HepG2 (cell line): ENCODE data around the gene CAMSAP1. TPM values are rescaled to one million over a fixed set of nuclear protein-coding genes. Genes with fewer than 3 reads are reported as not detected.

Experiments
- ATAC-seq: fragments of 200-7000 bp; cut with Tn5 transposase; 3 replicates; pipeline ENCODE4 v1.9.1; 2020; ENCODE audit warnings: mild to moderate bottlenecking, moderate library complexity
- BruUV-seq: library from RNA; stranded (reverse); fragments of 400-500 nt; replicated peaks from 2 replicates; lab custom pipeline; 2021; lab: Mats Ljungman, UMichigan
- CTCF ChIA-PET: fragments of 300-600 bp; formaldehyde crosslinking; extraction: SDS; loops from one replicate; lab custom pipeline; 2021; ENCODE audit warnings: low total read pairs, inconsistent platforms, low intra/inter-chr PET ratio; lab: Yijun Ruan, JAX
- POLR2A ChIA-PET: fragments of 350-600 bp; sonication (Branson Sonifier 250); formaldehyde crosslinking; loops from one replicate; lab custom pipeline; 2020; ENCODE audit warnings: antibody characterized with exemption, inconsistent platforms; lab: Yijun Ruan, JAX
- DNase-seq: peaks from one replicate; pipeline ENCODE4 v3.0.0-alpha.2; 2015; ENCODE audit warnings: low spot score
- FAIRE-seq: peaks from 3 replicates; lab custom pipeline; 2011; peaks lifted over from hg19 to GRCh38; lab: Jason Lieb, UNC
- H2AFZ ChIP-seq: one replicate; pipeline ENCODE4 v1.6.1; 2011; ENCODE audit warnings: low read length, inconsistent platforms
- H3K27ac ChIP-seq: fragments of 300-600 bp; 3 replicates; pipeline ENCODE4 v1.8.0; 2011; ENCODE audit warnings: mixed run types, mild to moderate bottlenecking, mixed read lengths, low read length, inconsistent platforms; ENCODE audit not compliant: insufficient read depth; ENCODE audit errors: extremely low read length
- H3K27me3 ChIP-seq, 2 experiments: fragments of 200-600 bp in 1 of 2; 2 replicates in 1 of 2; 3 replicates in 1 of 2; pipeline versions ENCODE4 v1.6.0 to v1.8.0; 2011; ENCODE audit warnings: low read length in 2 of 2, mild to moderate bottlenecking in 2 of 2, moderate library complexity in 2 of 2, inconsistent platforms in 1 of 2; ENCODE audit not compliant: insufficient read depth in 2 of 2, control insufficient read depth in 1 of 2
- H3K36me3 ChIP-seq, 2 experiments: fragments of 200-600 bp in 1 of 2; replicated peaks in 1 of 2; 2 replicates in 1 of 2; 3 replicates in 1 of 2; pipeline versions ENCODE4 v1.5.1 to v1.8.0; 2011; ENCODE audit warnings: low read length in 2 of 2, inconsistent platforms in 1 of 2; ENCODE audit not compliant: insufficient read depth in 2 of 2, control insufficient read depth in 1 of 2
- H3K4me1 ChIP-seq: 2 replicates; pipeline ENCODE4 v1.5.1; 2012; ENCODE audit warnings: low read length, inconsistent platforms; ENCODE audit not compliant: insufficient read depth
- H3K4me2 ChIP-seq: 2 replicates; pipeline ENCODE4 v1.6.0; 2011; ENCODE audit warnings: low read depth, low read length, inconsistent platforms
- H3K4me3 ChIP-seq, 3 experiments: fragments of 200-600 bp in 1 of 3; sonication (generic), shearing (Covaris generic) in 1 of 3; replicated peaks in 1 of 3; 2 replicates each; pipeline ENCODE4 v1.5.1; 2011 to 2016; ENCODE audit warnings: low read length in 3 of 3, inconsistent platforms in 2 of 3, low read depth in 2 of 3, mild to moderate bottlenecking in 2 of 3, control low read depth in 1 of 3, mixed read lengths in 1 of 3; ENCODE audit not compliant: insufficient read depth in 1 of 3
- H3K79me2 ChIP-seq: one replicate; pipeline ENCODE4 v1.6.1; 2011; ENCODE audit warnings: low read length, inconsistent platforms; ENCODE audit not compliant: insufficient read depth
- H3K9ac ChIP-seq: 2 replicates; pipeline ENCODE4 v1.6.0; 2011; ENCODE audit warnings: mild to moderate bottlenecking, low read depth, low read length, inconsistent platforms; ENCODE audit not compliant: insufficient read depth
- H3K9me3 ChIP-seq: 2 replicates; pipeline ENCODE4 v1.5.1; 2012; ENCODE audit warnings: mild to moderate bottlenecking, low read length
- H4K20me1 ChIP-seq: 2 replicates; pipeline ENCODE4 v1.6.0; 2011; ENCODE audit warnings: inconsistent platforms, mild to moderate bottlenecking, low read length, moderate library complexity; ENCODE audit not compliant: insufficient read depth
- ASH2L ChIP-seq: fragments of 300-600, 200-600 bp; sonication (generic); IDR thresholded peaks from 2 replicates; pipeline ENCODE4 v1.7.0; 2017; ENCODE audit warnings: low read depth, mild to moderate bottlenecking, moderate library complexity, mixed read lengths, low read length; ENCODE audit not compliant: insufficient read length
- HDAC2 ChIP-seq: sonication (generic); formaldehyde crosslinking; IDR thresholded peaks from 2 replicates; pipeline ENCODE4 v1.4.0; 2020; ENCODE audit warnings: missing genetic modification reagents
- ISX ChIP-seq: sonication (generic); formaldehyde crosslinking; conservative IDR thresholded peaks from 2 replicates; pipeline ENCODE4 v1.5.0; 2020; ENCODE audit warnings: missing genetic modification reagents
- PLRG1 ChIP-seq: fragments of 450-650 bp; conservative IDR thresholded peaks from 2 replicates; pipeline ENCODE4 v1.6.1; 2016
- RFXANK ChIP-seq: IDR thresholded peaks from 2 replicates; pipeline ENCODE4 v1.6.1; 2016
- TBP ChIP-seq: sonication (generic); formaldehyde crosslinking; IDR thresholded peaks from 2 replicates; pipeline ENCODE4 v1.5.0; 2020; ENCODE audit warnings: missing genetic modification reagents
- ZNF383 ChIP-seq: sonication (generic); formaldehyde crosslinking; IDR thresholded peaks from 2 replicates; pipeline ENCODE4 v1.4.0; 2020; ENCODE audit warnings: missing genetic modification reagents, mild to moderate bottlenecking, borderline replicate concordance
- ZNF432 ChIP-seq: sonication (generic); formaldehyde crosslinking; IDR thresholded peaks from 2 replicates; pipeline ENCODE4 v1.5.0; 2020; ENCODE audit warnings: missing genetic modification reagents, mild to moderate bottlenecking, borderline replicate concordance
- ZNF672 ChIP-seq: sonication (generic); formaldehyde crosslinking; IDR thresholded peaks from 2 replicates; pipeline ENCODE4 v1.8.1; 2022; ENCODE audit warnings: missing genetic modification reagents
- ZNF775 ChIP-seq: sonication (generic); formaldehyde crosslinking; IDR thresholded peaks from 2 replicates; pipeline ENCODE4 v1.4.0; 2020; ENCODE audit warnings: missing genetic modification reagents, mild to moderate bottlenecking, moderate library complexity, borderline replicate concordance
- ZNF776 ChIP-seq: sonication (generic); formaldehyde crosslinking; IDR thresholded peaks from 2 replicates; pipeline ENCODE4 v1.4.0; 2020; ENCODE audit warnings: mild to moderate bottlenecking, missing genetic modification reagents
- ZNF780A ChIP-seq: sonication (generic); formaldehyde crosslinking; IDR thresholded peaks from 2 replicates; pipeline ENCODE4 v1.8.0; 2022; ENCODE audit warnings: mild to moderate bottlenecking, missing genetic modification reagents, moderate library complexity
- WGBS: methylation state at CpG from one replicate; pipeline ENCODE4 v1.1.6; 2017; ENCODE audit warnings: low lambda C conversion rate; 5-methylcytosine and 5-hydroxymethylcytosine counted together
- in situ Hi-C: cut with HindIII; loops from 2 replicates; pipeline ENCODE4 v1.10.0; 2017; ENCODE audit warnings: low pct_unique_long_range_greater_than_20kb; ENCODE audit not compliant: extremely low pct_ligation_motif_present
- intact Hi-C: fragments of 100-400 bp; cut with micrococcal nuclease; formaldehyde crosslinking; loops from one replicate; pipeline ENCODE4 v1.10.0; 2022; ENCODE audit not compliant: unreplicated experiment
- polyA plus RNA-seq, 8 experiments: library from polyadenylated mRNA; depleted of rRNA in 3 of 8; stranded (reverse) in 7 of 8; unstranded in 1 of 8; fragments of >200 nt; fragmentation: Illumina TruSeq in 4 of 8; extraction: Trizol in 4 of 8; gene quantifications; 2 replicates each; pipeline versions ENCODE4 v1.2.1 to v1.2.3, GENCODE V29; 2011 to 2016; ENCODE audit warnings: low read depth in 4 of 8, missing spikeins in 1 of 8, mixed read lengths in 1 of 8; ENCODE audit not compliant: insufficient read depth in 1 of 8
- total RNA-seq, 5 experiments: library from RNA; depleted of rRNA; stranded (reverse); fragments of >200 nt; fragmentation: Illumina TruSeq; extraction: Trizol; gene quantifications; 2 replicates each; pipeline ENCODE4 v1.2.3, GENCODE V29; 2016; ENCODE audit warnings: low read depth in 1 of 5
- TF ChIP-seq, protein P1 (sequence below): sonication (generic); formaldehyde crosslinking; IDR thresholded peaks from 2 replicates; pipeline ENCODE4 v1.8.0; 2022; ENCODE audit warnings: mild to moderate bottlenecking, missing genetic modification reagents; ENCODE audit not compliant: insufficient replicate concordance
- TF ChIP-seq, protein P2 (sequence below): sonication (generic); formaldehyde crosslinking; IDR thresholded peaks from 2 replicates; pipeline ENCODE4 v1.8.1; 2023; ENCODE audit warnings: mild to moderate bottlenecking, inconsistent platforms, moderate library complexity, missing genetic modification reagents, borderline replicate concordance
- TF ChIP-seq, protein P3 (sequence below): sonication (generic); formaldehyde crosslinking; IDR thresholded peaks from 2 replicates; pipeline ENCODE4 v1.4.0; 2020; ENCODE audit warnings: missing genetic modification reagents; ENCODE audit errors: not compliant biosample characterization

Gene CAMSAP1
- total and polyA plus RNA-seq, 2 of the 13 experiments (the other 11 are each of a cell fraction or from before 2014, with no cell fraction given) = 3.8 to 12.4 TPM

DNA sequence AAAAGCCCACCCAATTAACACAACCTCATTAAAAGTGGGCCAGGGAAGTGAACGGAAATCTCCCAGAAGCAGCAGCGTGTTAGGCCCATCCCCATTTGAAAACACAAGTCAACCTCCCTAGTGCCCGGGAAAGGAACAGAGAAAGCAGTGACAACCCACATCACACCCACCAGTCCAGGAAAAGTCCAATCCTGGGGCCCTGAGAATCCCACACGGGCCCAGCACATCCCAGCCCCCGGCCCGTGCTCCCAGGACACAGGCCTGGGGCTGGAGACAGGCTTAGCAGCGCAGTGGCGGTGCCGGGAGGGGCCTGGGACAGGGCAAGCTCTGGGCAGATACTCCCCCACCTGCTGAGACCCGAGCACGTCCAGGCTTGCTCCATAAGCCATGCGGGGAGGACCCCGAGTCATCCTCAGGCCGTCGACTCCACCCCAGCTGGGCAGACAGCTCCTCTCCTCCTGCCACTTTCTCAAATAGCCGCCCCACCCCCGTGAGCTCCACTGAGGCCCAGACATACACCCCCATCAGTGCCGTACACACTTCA, 104.4 kb downstream of the CAMSAP1 start:
- no TSS peak for BruUV-seq
- DNase-seq = no peak
- TF ChIP-seq PLRG1 = no peak
- TF ChIP-seq ISX (CRISPR knock-in tag) = no peak
- no peak for TF ChIP-seq ZNF432 (CRISPR knock-in tag)
- no peak for TF ChIP-seq HDAC2 (CRISPR knock-in tag)
- no peak for TF ChIP-seq ZNF775 (CRISPR knock-in tag)
- TF ChIP-seq, protein P1, sequence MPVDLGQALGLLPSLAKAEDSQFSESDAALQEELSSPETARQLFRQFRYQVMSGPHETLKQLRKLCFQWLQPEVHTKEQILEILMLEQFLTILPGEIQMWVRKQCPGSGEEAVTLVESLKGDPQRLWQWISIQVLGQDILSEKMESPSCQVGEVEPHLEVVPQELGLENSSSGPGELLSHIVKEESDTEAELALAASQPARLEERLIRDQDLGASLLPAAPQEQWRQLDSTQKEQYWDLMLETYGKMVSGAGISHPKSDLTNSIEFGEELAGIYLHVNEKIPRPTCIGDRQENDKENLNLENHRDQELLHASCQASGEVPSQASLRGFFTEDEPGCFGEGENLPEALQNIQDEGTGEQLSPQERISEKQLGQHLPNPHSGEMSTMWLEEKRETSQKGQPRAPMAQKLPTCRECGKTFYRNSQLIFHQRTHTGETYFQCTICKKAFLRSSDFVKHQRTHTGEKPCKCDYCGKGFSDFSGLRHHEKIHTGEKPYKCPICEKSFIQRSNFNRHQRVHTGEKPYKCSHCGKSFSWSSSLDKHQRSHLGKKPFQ (CRISPR knock-in tag) = no peak
- TF ChIP-seq, protein P2, sequence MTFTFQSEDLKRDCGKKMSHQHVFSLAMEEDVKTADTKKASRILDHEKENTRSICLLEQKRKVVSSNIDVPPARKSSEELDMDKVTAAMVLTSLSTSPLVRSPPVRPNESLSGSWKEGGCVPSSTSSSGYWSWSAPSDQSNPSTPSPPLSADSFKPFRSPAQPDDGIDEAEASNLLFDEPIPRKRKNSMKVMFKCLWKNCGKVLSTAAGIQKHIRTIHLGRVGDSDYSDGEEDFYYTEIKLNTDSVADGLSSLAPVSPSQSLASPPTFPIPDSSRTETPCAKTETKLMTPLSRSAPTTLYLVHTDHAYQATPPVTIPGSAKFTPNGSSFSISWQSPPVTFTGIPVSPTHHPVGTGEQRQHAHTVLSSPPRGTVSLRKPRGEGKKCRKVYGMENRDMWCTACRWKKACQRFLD (CRISPR knock-in tag) = no peak
- TF ChIP-seq, protein P3, sequence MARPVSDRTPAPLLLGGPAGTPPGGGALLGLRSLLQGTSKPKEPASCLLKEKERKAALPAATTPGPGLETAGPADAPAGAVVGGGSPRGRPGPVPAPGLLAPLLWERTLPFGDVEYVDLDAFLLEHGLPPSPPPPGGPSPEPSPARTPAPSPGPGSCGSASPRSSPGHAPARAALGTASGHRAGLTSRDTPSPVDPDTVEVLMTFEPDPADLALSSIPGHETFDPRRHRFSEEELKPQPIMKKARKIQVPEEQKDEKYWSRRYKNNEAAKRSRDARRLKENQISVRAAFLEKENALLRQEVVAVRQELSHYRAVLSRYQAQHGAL (CRISPR knock-in tag) = no peak
- no peak for TF ChIP-seq TBP (CRISPR knock-in tag)
- TF ChIP-seq ZNF672 (CRISPR knock-in tag) = no peak
- TF ChIP-seq ZNF383 (CRISPR knock-in tag) = no peak
- no peak for TF ChIP-seq ZNF780A (CRISPR knock-in tag)
- no peak for TF ChIP-seq ASH2L
- no peak for TF ChIP-seq RFXANK (CRISPR knock-in tag)
- TF ChIP-seq ZNF776 (CRISPR knock-in tag) = no peak

More for the DNA sequence above, 104.4 kb downstream of the CAMSAP1 start:
- intact Hi-C loops (no loop called here), in situ Hi-C loops (no loop called here)
- 59% methylated on average over 7 of the region's 18 CpGs for WGBS
- H3K27ac ChIP-seq = no peak overlapping the region
- H3K4me1 ChIP-seq = peaks cover 9% of the 10 kb centered on the region
- H3K36me3 ChIP-seq = no peaks in the 10 kb centered on the region
- no peak overlapping the region for H3K4me2 ChIP-seq
- no peaks in the 10 kb centered on the region for H3K79me2 ChIP-seq
- H3K27me3 ChIP-seq = no peaks in the 10 kb centered on the region; a peak in 1 of 5 replicates
- POLR2A ChIA-PET = no interaction called here
- no peak overlapping the region for H2AFZ ChIP-seq
- H3K9ac ChIP-seq = no peak overlapping the region
- no peaks in the 10 kb centered on the region for H4K20me1 ChIP-seq
- no peak for ATAC-seq
- H3K4me3 ChIP-seq = no peak overlapping the region
- no peaks in the 10 kb centered on the region for H3K9me3 ChIP-seq
- no peak for FAIRE-seq
- CTCF ChIA-PET = no interaction called here
